H54 (cell line): Measurements from ENCODE around the gene FILIP1.

Experiments used
- DNase-seq: peaks from one replicate; pipeline ENCODE4 v3.0.0; 2011; ENCODE audit warnings: low spot score, mixed read lengths; ENCODE audit not compliant: insufficient read length
- FAIRE-seq: peaks from 3 replicates; lab custom pipeline; 2011; peaks lifted over from hg19 to GRCh38; lab: Jason Lieb, UNC
- POLR2A ChIP-seq: IDR thresholded peaks from 2 replicates; pipeline ENCODE4 v1.6.1; 2011; ENCODE audit warnings: low read depth, mild to moderate bottlenecking, low read length

FILIP1 gene

GRCh38 chr6:75351570-75351969 is 142.0 kb downstream of the FILIP1 start:
- FAIRE-seq (no peak), DNase-seq (no peak)

GRCh38 chr6:75350808-75351207 is 142.8 kb downstream of the FILIP1 start:
- TF ChIP-seq POLR2A: no peak
- no peak for FAIRE-seq
- no peak for DNase-seq

More at GRCh38 chr6:75351570-75351969, 142.0 kb downstream of the FILIP1 start:
- TF ChIP-seq POLR2A: no peak

- TF ChIP-seq POLR2A: no peak
- no peak for FAIRE-seq
These were observed 143.4 kb downstream of the FILIP1 start for GRCh38 chr6:75350156-75350555.

DNA sequence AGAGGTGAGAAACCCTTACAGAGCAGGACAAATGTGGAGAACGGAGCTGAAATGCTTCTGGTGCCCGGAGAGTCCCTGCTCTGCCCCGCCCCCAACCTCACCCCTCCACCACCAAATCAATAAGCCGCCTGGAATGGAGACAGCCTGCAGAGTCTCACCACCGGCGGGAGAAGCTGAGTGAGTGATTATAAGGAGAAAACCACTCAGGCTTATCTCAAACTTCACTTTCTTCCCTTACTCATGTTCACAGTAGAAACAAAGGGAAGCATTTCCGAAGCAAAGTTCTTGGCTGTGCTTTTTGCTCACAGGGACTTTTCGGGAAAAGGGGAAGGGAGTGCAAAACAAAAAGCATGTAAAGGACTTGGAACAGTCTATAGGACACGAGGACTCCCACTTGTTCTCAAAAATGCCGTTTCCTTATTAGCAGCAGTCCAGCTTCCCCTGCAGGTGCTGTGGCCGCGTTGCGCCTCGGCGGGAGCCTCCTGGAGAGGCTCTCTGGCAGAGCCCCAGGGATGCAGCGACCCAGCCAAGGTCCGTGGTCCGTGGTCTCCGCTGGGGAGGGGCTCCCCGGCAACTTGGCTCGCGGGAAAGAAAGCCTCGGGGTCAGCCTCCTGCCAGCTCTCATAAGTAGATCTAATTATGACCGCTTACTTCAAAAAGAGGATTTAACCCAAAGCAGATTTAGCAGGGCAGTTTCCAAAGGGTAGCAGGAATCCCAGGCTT is 144.2 kb downstream of the FILIP1 start:
- FAIRE-seq (no peak), DNase-seq (no peak)
- no peak for TF ChIP-seq POLR2A

More at GRCh38 chr6:75350156-75350555, 143.4 kb downstream of the FILIP1 start:
- no peak for DNase-seq

DNA sequence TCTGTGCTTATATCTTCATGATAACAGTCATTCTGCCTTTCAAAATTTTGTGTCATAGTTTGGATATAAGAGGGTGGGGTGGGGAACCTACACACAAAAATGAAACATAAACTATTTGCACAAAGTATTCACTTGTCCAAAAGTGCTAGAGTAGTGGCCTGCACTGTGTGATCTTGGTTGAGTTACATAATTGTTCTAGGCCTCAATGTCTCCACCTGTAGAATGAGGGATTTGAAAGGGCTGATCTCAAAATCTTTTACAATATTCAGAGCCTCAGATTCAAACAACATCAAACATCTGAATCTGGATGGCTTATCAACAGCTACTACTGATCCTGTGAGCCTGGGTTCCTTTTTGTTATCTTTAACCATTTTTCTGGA is 144.7 kb downstream of the FILIP1 start:
- DNase-seq (no peak), FAIRE-seq (no peak)
- no peak for TF ChIP-seq POLR2A

DNA sequence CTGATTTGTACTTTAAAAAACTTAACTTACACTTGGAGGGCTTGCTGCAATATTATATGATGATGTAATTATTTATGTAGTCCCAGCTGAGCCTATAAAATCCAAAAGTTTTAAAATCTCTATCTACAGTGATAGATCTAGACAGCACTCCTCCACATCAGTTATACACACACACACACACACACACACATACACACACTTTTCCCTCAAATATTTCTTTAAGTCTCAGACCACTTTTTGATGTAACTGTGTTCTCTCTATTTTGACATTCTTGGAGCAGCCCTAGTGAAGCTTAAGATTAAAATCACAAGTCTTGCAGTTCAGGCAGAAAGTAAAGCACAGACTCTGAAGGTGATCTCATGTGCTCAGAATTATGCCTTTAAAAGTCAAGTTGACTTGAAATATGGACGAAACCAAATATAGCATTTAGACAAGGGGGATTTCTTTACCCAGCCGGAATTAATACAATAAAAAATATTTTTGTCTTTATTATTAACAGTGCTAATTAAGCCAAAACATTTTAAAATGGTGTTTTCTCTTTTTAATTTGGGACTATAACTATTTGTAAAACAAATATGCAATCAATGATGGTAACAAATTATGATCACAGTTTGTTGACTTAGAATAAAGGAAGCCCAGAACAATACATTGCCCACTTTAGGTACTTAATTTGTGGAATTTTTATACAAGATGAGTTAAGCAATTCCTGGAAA is 145.5 kb downstream of the FILIP1 start:
- no peak for TF ChIP-seq POLR2A
- DNase-seq (no peak), FAIRE-seq (no peak)

DNA sequence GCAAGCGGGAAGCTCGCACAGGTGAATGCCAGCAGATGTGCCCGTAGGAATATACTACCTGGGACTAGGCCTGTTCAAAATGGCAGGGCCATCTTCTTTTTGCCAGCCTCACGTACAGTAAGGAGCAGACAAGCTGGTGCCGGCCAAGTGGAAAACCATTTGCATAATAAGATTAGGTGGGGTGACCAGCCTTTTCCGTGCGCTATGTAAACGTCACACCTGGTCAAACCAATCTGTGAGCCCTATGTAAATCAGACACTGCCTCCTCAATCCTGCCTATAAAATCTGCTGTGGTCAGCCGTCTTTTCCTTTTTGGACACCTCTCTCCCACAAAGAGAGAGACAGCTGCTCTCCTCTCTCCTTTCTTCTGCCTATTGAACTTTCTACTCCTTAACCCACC is 148.2 kb downstream of the FILIP1 start:
- no peak for TF ChIP-seq POLR2A
- FAIRE-seq (no peak), DNase-seq (no peak)

- DNase-seq (no peak), FAIRE-seq (no peak)
- TF ChIP-seq POLR2A: no peak
These were observed 149.1 kb downstream of the FILIP1 start for GRCh38 chr6:75344455-75344854.

GRCh38 chr6:75344021-75344420 is 149.6 kb downstream of the FILIP1 start:
- FAIRE-seq (no peak), DNase-seq (no peak)
- no peak for TF ChIP-seq POLR2A

GRCh38 chr6:75337835-75338580 is 155.6 kb downstream of the FILIP1 start:
- no peak for TF ChIP-seq POLR2A
- FAIRE-seq: no peak
- DNase-seq: no peak

DNA sequence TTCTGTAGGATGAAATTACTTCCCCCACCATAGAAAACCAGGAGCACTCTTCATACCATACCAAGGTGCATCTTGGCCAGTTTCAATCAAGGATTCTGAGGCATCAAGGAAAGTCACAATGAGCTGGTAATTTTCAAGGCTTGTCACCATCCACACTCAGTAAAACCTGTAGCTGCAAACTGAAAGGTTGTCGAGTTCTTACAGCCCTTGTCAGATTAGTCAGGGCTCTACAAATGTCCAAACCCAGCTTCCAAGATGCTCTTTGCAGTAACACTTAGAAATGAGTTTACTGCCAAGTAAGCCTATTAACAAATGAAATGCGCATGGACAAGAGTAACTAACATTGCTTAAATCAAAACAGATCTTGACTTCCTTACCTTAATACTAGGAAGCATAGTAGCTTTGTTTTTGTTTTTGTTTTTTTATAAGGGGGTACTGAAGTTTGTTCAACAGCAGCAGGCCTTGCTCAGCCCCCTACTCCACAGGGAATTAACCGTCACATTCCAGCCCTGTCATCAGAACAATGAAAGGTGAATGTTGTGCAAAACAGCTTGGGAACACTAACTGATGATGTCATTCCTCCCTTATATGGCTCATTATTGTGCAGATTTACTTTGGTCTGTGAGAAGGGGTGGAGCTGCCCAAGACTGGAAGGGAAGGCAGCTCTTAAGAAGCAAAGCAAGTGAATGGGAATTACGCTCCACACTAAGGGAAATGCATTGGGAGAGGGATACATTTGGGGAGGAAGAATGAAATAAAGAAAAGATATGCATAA is 159.1 kb downstream of the FILIP1 start:
- DNase-seq (no peak), FAIRE-seq (peak; percentile 89)
- no peak for TF ChIP-seq POLR2A

- DNase-seq: no peak
- TF ChIP-seq POLR2A: no peak
- no peak for FAIRE-seq
These were observed 159.9 kb downstream of the FILIP1 start for GRCh38 chr6:75333676-75334200.

- FAIRE-seq (no peak), DNase-seq (no peak)
- no peak for TF ChIP-seq POLR2A
These were observed 162.4 kb downstream of the FILIP1 start for GRCh38 chr6:75331151-75331550.
